ENCODE results near the gene ZNF784. TPM values are rescaled to one million over a fixed set of nuclear protein-coding genes. Genes with fewer than 3 reads are reported as not detected.

The ZNF784 gene
- total RNA-seq, 1 experiment from 2014 or later: 9.9 TPM

DNA sequence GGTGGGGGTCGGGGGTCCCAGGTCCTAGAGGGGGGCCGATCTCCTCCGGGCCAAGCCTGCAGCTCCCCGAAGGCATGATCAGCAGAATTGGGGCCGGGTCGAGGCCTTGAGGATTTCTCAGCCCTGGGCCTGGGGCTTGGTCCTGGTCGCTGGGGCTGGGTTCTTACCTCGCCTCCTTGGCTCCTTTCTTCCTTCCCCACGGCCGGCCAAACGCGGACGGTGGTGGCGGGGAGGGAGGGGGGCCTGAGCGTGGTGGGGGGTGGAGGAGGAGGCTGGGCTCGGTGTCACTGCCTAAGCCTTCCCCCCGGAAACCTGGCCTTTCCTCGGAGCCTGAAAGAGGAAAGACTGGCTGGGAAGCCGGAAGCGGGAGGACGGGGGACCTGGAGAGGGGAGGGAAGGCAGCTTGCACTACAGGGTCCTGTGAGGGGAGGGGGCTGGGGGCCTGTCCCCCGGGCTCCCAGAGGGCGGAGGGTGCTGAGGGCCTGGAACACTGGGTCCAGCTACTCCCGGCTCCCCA lies 43.7 kb downstream of the ZNF784 start, which contains the start of gene ZNF579 (continued):
- TF ChIP-seq FOXP1 (CRISPR knock-in tag; IDR thresholded peaks at IDR 0.05; ENCODE audit: borderline replicate concordance) (no peak), CBFB (CRISPR knock-in tag; IDR thresholded peaks at IDR 0.05; ENCODE audit: low read depth) (no peak), TP53 (CRISPR knock-in tag; IDR thresholded peaks at IDR 0.05) (no peak), FOXK1 (CRISPR knock-in tag; IDR thresholded peaks at IDR 0.05) (no peak), ESRRA (CRISPR knock-in tag; IDR thresholded peaks at IDR 0.05; ENCODE audit: borderline replicate concordance) (no peak), ZNF263 (CRISPR knock-in tag; IDR thresholded peaks at IDR 0.05; ENCODE audit: low read depth) (no peak), KAT7 (CRISPR knock-in tag; IDR thresholded peaks at IDR 0.05; ENCODE audit: borderline replicate concordance) (peak; percentile 33; the same call in 1 of the 2 replicates), ZNF425 (CRISPR knock-in tag; conservative IDR thresholded peaks at IDR 0.05) (no peak), ATF2 (CRISPR knock-in tag; IDR thresholded peaks at IDR 0.05; ENCODE audit: borderline replicate concordance, low read depth) (no peak), GRHL2 (CRISPR knock-in tag; IDR thresholded peaks at IDR 0.05; ENCODE audit: insufficient replicate concordance, severe bottlenecking) (no peak), JUN (CRISPR knock-in tag; IDR thresholded peaks at IDR 0.05) (no peak), E2F5 (CRISPR knock-in tag; IDR thresholded peaks at IDR 0.05) (no peak), MAX (CRISPR knock-in tag; IDR thresholded peaks at IDR 0.05) (no peak; the same call in 1 of the 2 replicates), ZNF121 (CRISPR knock-in tag; IDR thresholded peaks at IDR 0.05) (no peak), USF1 (CRISPR knock-in tag; IDR thresholded peaks at IDR 0.05) (no peak), ERG (CRISPR knock-in tag; IDR thresholded peaks at IDR 0.05) (no peak), SOX15 (CRISPR knock-in tag; IDR thresholded peaks at IDR 0.05) (no peak), SP1 (CRISPR knock-in tag; conservative IDR thresholded peaks at IDR 0.05) (peak; percentile 75), HMGXB4 (CRISPR knock-in tag; IDR thresholded peaks at IDR 0.05) (no peak)
- TF ChIP-seq, protein P1, sequence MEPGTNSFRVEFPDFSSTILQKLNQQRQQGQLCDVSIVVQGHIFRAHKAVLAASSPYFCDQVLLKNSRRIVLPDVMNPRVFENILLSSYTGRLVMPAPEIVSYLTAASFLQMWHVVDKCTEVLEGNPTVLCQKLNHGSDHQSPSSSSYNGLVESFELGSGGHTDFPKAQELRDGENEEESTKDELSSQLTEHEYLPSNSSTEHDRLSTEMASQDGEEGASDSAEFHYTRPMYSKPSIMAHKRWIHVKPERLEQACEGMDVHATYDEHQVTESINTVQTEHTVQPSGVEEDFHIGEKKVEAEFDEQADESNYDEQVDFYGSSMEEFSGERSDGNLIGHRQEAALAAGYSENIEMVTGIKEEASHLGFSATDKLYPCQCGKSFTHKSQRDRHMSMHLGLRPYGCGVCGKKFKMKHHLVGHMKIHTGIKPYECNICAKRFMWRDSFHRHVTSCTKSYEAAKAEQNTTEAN (CRISPR knock-in tag; IDR thresholded peaks at IDR 0.05): no peak
- TF ChIP-seq, protein P2, sequence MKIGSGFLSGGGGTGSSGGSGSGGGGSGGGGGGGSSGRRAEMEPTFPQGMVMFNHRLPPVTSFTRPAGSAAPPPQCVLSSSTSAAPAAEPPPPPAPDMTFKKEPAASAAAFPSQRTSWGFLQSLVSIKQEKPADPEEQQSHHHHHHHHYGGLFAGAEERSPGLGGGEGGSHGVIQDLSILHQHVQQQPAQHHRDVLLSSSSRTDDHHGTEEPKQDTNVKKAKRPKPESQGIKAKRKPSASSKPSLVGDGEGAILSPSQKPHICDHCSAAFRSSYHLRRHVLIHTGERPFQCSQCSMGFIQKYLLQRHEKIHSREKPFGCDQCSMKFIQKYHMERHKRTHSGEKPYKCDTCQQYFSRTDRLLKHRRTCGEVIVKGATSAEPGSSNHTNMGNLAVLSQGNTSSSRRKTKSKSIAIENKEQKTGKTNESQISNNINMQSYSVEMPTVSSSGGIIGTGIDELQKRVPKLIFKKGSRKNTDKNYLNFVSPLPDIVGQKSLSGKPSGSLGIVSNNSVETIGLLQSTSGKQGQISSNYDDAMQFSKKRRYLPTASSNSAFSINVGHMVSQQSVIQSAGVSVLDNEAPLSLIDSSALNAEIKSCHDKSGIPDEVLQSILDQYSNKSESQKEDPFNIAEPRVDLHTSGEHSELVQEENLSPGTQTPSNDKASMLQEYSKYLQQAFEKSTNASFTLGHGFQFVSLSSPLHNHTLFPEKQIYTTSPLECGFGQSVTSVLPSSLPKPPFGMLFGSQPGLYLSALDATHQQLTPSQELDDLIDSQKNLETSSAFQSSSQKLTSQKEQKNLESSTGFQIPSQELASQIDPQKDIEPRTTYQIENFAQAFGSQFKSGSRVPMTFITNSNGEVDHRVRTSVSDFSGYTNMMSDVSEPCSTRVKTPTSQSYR (CRISPR knock-in tag; IDR thresholded peaks at IDR 0.05): 0 out of 2 replicates have a peak, but pooled peaks have one; percentile 15
- TF ChIP-seq, protein P3, sequence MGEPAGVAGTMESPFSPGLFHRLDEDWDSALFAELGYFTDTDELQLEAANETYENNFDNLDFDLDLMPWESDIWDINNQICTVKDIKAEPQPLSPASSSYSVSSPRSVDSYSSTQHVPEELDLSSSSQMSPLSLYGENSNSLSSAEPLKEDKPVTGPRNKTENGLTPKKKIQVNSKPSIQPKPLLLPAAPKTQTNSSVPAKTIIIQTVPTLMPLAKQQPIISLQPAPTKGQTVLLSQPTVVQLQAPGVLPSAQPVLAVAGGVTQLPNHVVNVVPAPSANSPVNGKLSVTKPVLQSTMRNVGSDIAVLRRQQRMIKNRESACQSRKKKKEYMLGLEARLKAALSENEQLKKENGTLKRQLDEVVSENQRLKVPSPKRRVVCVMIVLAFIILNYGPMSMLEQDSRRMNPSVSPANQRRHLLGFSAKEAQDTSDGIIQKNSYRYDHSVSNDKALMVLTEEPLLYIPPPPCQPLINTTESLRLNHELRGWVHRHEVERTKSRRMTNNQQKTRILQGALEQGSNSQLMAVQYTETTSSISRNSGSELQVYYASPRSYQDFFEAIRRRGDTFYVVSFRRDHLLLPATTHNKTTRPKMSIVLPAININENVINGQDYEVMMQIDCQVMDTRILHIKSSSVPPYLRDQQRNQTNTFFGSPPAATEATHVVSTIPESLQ (CRISPR knock-in tag; IDR thresholded peaks at IDR 0.05): no peak
